A673 (cell line): Measurements from ENCODE around the gene MAP4K4.

Experiments
- EZH2 ChIP-seq: fragments of 200-600 bp; sonication (generic); IDR thresholded peaks from 2 replicates; pipeline ENCODE4 v1.6.1; 2017; ENCODE audit warnings: borderline replicate concordance, low read depth, mild to moderate bottlenecking, mixed read lengths, antibody characterized with exemption, low read length; ENCODE audit not compliant: poor library complexity, severe bottlenecking
- TF ChIP-seq, protein P1 (sequence below): fragments of 300-800, 200-600 bp; sonication (generic); conservative IDR thresholded peaks from 2 replicates; pipeline ENCODE4 v1.5.1; 2017; ENCODE audit warnings: low read depth, mild to moderate bottlenecking, antibody characterized with exemption, low read length, moderate library complexity, mixed read lengths

DNA sequence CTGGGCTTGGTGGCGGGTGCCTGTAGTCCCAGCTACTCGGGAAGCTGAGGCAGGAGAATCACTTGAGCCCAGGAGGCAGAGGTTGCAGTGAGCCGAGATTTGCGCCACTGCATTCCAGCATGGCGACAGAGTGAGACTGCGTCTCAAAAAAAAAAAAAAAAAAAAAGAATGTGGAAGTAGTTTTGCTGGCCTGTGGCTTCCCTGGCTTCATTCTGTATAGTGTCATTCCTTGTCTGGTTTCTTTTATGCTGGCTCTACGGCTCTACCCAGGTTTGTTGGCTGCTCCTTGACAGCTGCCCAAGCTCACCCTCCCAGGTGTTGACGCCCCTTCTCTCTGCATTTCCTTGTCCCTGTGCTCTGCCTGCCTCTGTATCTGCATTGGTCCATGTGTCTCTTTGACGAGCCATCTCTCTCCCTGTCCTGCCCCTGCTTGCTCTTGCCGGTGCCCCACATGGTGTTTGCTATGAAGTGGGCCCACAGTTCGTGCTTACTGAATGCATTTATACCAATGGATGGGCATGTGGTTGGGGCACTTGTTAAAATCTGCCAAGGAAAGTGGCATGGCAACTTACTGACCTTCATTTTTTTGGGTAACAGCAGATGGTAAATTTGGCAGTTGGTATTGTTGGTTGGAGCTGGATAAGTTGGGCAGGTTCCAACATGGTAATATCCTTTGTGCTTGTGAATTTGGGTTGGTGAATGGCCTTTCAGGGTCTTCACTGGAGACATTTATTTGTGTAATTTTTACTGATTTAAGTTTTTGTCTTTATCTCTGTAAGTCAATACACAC lies 113.9 kb downstream of the MAP4K4 start:
- TF ChIP-seq, protein P1, sequence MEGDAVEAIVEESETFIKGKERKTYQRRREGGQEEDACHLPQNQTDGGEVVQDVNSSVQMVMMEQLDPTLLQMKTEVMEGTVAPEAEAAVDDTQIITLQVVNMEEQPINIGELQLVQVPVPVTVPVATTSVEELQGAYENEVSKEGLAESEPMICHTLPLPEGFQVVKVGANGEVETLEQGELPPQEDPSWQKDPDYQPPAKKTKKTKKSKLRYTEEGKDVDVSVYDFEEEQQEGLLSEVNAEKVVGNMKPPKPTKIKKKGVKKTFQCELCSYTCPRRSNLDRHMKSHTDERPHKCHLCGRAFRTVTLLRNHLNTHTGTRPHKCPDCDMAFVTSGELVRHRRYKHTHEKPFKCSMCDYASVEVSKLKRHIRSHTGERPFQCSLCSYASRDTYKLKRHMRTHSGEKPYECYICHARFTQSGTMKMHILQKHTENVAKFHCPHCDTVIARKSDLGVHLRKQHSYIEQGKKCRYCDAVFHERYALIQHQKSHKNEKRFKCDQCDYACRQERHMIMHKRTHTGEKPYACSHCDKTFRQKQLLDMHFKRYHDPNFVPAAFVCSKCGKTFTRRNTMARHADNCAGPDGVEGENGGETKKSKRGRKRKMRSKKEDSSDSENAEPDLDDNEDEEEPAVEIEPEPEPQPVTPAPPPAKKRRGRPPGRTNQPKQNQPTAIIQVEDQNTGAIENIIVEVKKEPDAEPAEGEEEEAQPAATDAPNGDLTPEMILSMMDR: no peak
- TF ChIP-seq EZH2: no peak
